ENCODE results near the gene ADGRB3. TPM values are rescaled to one million over a fixed set of nuclear protein-coding genes. Genes with fewer than 3 reads are reported as not detected.

ADGRB3 gene
- total and polyA plus RNA-seq, 2 donors (not counting 3 experiments of a cell fraction or from before 2014, with no cell fraction given), result not detected

DNA sequence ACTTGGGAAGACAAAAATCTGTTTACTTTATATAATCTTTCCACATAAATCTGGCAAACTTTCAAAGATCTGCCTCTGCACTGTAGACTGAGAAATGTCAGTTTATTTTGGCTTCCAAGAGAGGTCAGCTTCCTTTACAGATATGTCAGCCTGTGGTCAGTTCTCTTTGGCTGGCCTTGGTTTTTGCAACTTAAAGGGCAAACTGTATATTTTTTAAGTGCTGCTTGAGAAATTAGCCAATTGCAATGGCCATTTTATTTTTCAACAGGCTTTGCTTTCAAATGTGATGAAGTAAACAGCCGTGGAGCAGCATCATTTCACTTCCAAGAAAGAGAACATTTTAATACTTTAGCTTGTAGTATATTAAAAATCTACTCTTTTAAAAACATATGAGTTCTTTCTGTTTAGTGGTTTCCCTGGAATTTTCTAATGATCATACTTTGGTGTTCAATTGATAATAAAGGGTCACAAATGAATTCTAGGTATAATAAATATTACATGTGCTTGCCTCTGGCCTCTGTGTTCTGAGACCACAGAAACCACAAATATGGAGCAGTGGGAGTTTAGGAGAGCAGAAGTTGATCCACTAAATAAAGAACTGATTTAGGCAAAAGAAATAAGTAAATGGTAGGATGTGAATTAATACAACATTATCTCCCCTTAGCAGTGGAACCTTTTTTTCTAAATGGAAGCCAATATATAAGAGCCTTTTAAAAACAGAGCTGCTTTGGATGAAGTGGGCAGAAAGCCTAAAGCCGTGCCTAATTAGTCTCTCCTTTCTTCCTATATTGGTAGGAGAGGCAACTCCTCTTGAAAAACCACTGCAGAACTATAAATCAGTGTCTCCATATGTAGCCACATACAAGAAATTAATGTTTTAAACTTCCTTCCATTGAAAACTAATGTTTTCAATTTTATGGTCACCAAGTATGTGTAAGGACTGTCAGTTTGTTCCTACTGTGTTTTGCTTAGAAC lies 16.2 kb downstream of the ADGRB3 start:
- Histone ChIP-seq H3K27ac (ENCODE audit: insufficient read depth, low read depth, low read length) (no peak overlapping the region), H3K9ac (replicated peaks; ENCODE audit: extremely low read depth, insufficient read depth, low read length) (no peak overlapping the region), H4K20me1 (replicated peaks; ENCODE audit: control insufficient read depth, extremely low read depth, insufficient read depth, low read length) (no peaks in the 10 kb centered on the region), H3K4me2 (ENCODE audit: insufficient read depth, low read length) (no peak overlapping the region), H3K79me2 (ENCODE audit: control insufficient read depth, insufficient read depth, low read length) (no peaks in the 10 kb centered on the region), H2AFZ (ENCODE audit: low read depth, low read length) (no peak overlapping the region), H3K9me1 (replicated peaks; ENCODE audit: control insufficient read depth, extremely low read depth, insufficient read depth, low read length) (no peaks in the 10 kb centered on the region), H3K9me3 (replicated peaks; ENCODE audit: control insufficient read depth, insufficient read depth, low read length) (no peaks in the 10 kb centered on the region), H3K36me3 (ENCODE audit: control insufficient read depth in 2 of 2, extremely low read depth in 1 of 2, insufficient read depth in 2 of 2, low read length in 2 of 2) (no peaks in the 10 kb centered on the region), H3K4me3 (replicated peaks in 1 of 3; ENCODE audit: insufficient read depth in 1 of 3, low read depth in 1 of 3, low read length in 3 of 3) (no peak overlapping the region), H3K27me3 (ENCODE audit: control insufficient read depth in 2 of 2, insufficient read depth in 2 of 2, low read length in 2 of 2) (no peaks in the 10 kb centered on the region), H3K4me1 (ENCODE audit: control insufficient read depth, extremely low read depth, insufficient read depth, low read length) (no peaks in the 10 kb centered on the region)
- no peak for TF ChIP-seq GATA2 (IDR thresholded peaks at IDR 0.05; ENCODE audit: insufficient read depth, insufficient read length, low read depth, low read length)
- intact Hi-C loops (cut with micrococcal nuclease) (no loop called here), dilution Hi-C loops (cut with MboI; ENCODE audit: extremely low pct_ligation_motif_present, low sequenced_read_pairs) (no loop called here)
- DNase-seq (ENCODE audit: low read depth, low spot score) (no peak), FAIRE-seq (no peak)
- ChIA-PET POLR2A (no interaction called here), CTCF (no interaction called here)
- BruUV-seq (replicated peaks), result no TSS peak

- no peaks in the 10 kb centered on the region for H3K79me2 ChIP-seq (ENCODE audit: control insufficient read depth, insufficient read depth, low read length)
- H4K20me1 ChIP-seq (replicated peaks; ENCODE audit: control insufficient read depth, extremely low read depth, insufficient read depth, low read length), result no peaks in the 10 kb centered on the region
- no peaks in the 10 kb centered on the region for H3K4me1 ChIP-seq (ENCODE audit: control insufficient read depth, extremely low read depth, insufficient read depth, low read length)
- no peaks in the 10 kb centered on the region for H3K27me3 ChIP-seq (ENCODE audit: control insufficient read depth in 2 of 2, insufficient read depth in 2 of 2, low read length in 2 of 2)
- intact Hi-C loops (cut with micrococcal nuclease), result no loop called here
- FAIRE-seq (no peak), DNase-seq (ENCODE audit: low read depth, low spot score) (no peak)
- CTCF ChIA-PET, result no interaction called here
- H3K4me2 ChIP-seq (ENCODE audit: insufficient read depth, low read length), result no peak overlapping the region
- no peak overlapping the region for H3K4me3 ChIP-seq (replicated peaks in 1 of 3; ENCODE audit: insufficient read depth in 1 of 3, low read depth in 1 of 3, low read length in 3 of 3)
- H3K9me1 ChIP-seq (replicated peaks; ENCODE audit: control insufficient read depth, extremely low read depth, insufficient read depth, low read length), result no peaks in the 10 kb centered on the region
- no peak overlapping the region for H3K27ac ChIP-seq (ENCODE audit: insufficient read depth, low read depth, low read length)
- dilution Hi-C loops (cut with MboI; ENCODE audit: extremely low pct_ligation_motif_present, low sequenced_read_pairs), result no loop called here
- POLR2A ChIA-PET, result no interaction called here
- no peaks in the 10 kb centered on the region for H3K9me3 ChIP-seq (replicated peaks; ENCODE audit: control insufficient read depth, insufficient read depth, low read length)
- H3K36me3 ChIP-seq (ENCODE audit: control insufficient read depth in 2 of 2, extremely low read depth in 1 of 2, insufficient read depth in 2 of 2, low read length in 2 of 2), result no peaks in the 10 kb centered on the region
- no peak overlapping the region for H3K9ac ChIP-seq (replicated peaks; ENCODE audit: extremely low read depth, insufficient read depth, low read length)
- BruUV-seq (replicated peaks), result no TSS peak
- TF ChIP-seq MYC (IDR thresholded peaks at IDR 0.05; ENCODE audit: low read depth, low read length) (no peak), POLR2A (IDR thresholded peaks at IDR 0.05; ENCODE audit: low read depth, low read length) (no peak), EZH2 (IDR thresholded peaks at IDR 0.05; ENCODE audit: borderline replicate concordance, low read depth, low read length, severe bottlenecking) (no peak), FOS (IDR thresholded peaks at IDR 0.05; ENCODE audit: borderline replicate concordance, insufficient read depth, low read length) (no peak), POLR2AphosphoS5 (IDR thresholded peaks at IDR 0.05; ENCODE audit: insufficient read depth, low read depth, low read length) (no peak)
- TF ChIP-seq, protein P1, sequence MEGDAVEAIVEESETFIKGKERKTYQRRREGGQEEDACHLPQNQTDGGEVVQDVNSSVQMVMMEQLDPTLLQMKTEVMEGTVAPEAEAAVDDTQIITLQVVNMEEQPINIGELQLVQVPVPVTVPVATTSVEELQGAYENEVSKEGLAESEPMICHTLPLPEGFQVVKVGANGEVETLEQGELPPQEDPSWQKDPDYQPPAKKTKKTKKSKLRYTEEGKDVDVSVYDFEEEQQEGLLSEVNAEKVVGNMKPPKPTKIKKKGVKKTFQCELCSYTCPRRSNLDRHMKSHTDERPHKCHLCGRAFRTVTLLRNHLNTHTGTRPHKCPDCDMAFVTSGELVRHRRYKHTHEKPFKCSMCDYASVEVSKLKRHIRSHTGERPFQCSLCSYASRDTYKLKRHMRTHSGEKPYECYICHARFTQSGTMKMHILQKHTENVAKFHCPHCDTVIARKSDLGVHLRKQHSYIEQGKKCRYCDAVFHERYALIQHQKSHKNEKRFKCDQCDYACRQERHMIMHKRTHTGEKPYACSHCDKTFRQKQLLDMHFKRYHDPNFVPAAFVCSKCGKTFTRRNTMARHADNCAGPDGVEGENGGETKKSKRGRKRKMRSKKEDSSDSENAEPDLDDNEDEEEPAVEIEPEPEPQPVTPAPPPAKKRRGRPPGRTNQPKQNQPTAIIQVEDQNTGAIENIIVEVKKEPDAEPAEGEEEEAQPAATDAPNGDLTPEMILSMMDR (IDR thresholded peaks at IDR 0.05; ENCODE audit: extremely low read depth in 1 of 2, insufficient read depth in 1 of 2, low read depth in 1 of 2, low read length in 2 of 2), result no peak
- no peak overlapping the region for H2AFZ ChIP-seq (ENCODE audit: low read depth, low read length)
These were observed 17.0 kb downstream of the ADGRB3 start for GRCh38 chr6:68652117-68652536.
